ENCODE measurements around the gene FAM180A. TPM values are rescaled to one million over a fixed set of nuclear protein-coding genes. Genes with fewer than 3 reads are reported as not detected.

Gene FAM180A
- polyA plus RNA-seq, 1 of the 3 experiments (the other 2 are of a cell fraction): 0.08 TPM

DNA sequence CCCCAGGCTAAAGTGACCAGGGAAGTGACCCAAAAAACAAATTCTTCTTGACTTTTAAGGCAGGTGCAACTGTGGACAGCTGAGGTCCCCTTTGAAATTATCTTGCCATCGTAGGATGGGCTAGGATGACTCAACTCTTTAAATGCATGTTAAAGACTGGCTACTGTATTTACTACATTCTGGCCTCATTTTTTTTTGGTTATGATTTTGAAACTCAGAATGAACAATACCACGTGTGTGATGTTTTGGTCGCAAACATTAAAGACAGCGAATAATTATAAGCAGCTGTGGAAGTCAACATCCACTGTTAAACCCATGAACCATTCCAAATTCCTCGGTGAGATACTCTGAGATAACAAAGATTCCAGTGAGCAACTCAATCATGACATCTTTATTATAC is 19.4 kb downstream of the FAM180A start:
- H3K9me3 ChIP-seq: no peaks in the 10 kb centered on the region
- H3K9me2 ChIP-seq: no peaks in the 10 kb centered on the region
- no peak overlapping the region for H3K4me2 ChIP-seq
- H2AFZ ChIP-seq (ENCODE audit: low read depth): no peak overlapping the region
- H3K4me1 ChIP-seq (ENCODE audit: control insufficient read depth in 1 of 2, insufficient read depth in 2 of 2, low read depth in 1 of 2, low read length in 1 of 2): peaks cover 0 to 8% of the 10 kb centered on the region in 2 experiments; a peak in 2 of 4 replicates
- no peak overlapping the region for H3K27ac ChIP-seq (ENCODE audit: low read depth in 2 of 2, low read length in 1 of 2)
- H3K27me3 ChIP-seq (ENCODE audit: insufficient read depth): no peaks in the 10 kb centered on the region
- ChIA-PET CTCF (interaction anchor here (0.7 to 1.2 kb wide), 2 partner anchors 10 to 84 kb away, joined by 3 read pairs; no protein-coding TSS in a partner anchor), POLR2A (no interaction called here)
- no peaks in the 10 kb centered on the region for H3K36me3 ChIP-seq (replicated peaks in 1 of 2; ENCODE audit: control insufficient read depth in 1 of 2, insufficient read depth in 2 of 2, low read length in 1 of 2)
- no peak overlapping the region for H3K9ac ChIP-seq
- TF ChIP-seq RAD21 (IDR thresholded peaks at IDR 0.05; ENCODE audit: low read length) (no peak), TCF12 (IDR thresholded peaks at IDR 0.05) (peak; percentile 14; the same call in 1 of the 2 replicates)
- no peaks in the 10 kb centered on the region for H3K79me2 ChIP-seq (ENCODE audit: insufficient read depth)
- no peak overlapping the region for H3K4me3 ChIP-seq (ENCODE audit: low read depth in 2 of 2, low read length in 1 of 2)
- DNase-seq: no peak
- 81% methylated on average over 5 of the region's 5 CpGs for WGBS (ENCODE audit: low lambda C conversion rate)
- no peaks in the 10 kb centered on the region for H4K20me1 ChIP-seq (ENCODE audit: insufficient read depth)
- peaks cover 3% of the 10 kb centered on the region for H3F3A ChIP-seq (replicated peaks; ENCODE audit: insufficient read depth)

DNA sequence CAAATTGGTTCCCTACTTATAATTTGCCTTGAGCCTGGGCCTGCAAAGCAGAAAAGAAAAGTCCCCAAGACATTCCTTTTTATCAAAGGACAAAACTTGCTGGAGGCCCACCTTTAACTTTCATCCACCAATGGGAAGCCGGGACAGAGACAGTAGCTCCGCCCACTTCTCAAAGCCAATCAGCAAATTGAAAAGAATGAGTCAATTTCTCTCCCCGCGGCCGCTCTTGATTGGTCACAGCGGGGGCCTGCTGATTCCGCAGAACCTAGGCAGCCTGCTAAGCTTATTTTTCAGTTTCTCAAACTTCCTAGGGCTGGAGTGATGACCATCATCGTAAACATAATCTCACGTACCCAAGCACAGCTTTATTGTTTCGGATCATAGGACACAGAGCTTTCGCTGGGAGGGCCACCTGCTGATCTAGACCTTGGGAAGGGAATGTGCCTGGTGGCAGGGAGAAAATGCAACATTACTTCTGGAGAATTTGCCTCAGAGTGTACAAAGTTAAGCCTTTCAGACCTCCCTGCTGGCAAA is 20.4 kb downstream of the FAM180A start, which contains the start of gene SLC13A4:
Gene SLC13A4, minus strand, starts transcription at position 51 of the 534 bp plus-strand sequence. CDS start 690 bp downstream, outside the sequence.
- CTCF ChIA-PET: interaction anchor here (0.6 to 0.7 kb wide), 2 partner anchors 16 to 85 kb away, joined by 3 read pairs; no protein-coding TSS in a partner anchor
- no peaks in the 10 kb centered on the region for H3K79me2 ChIP-seq (ENCODE audit: insufficient read depth)
- H4K20me1 ChIP-seq (ENCODE audit: insufficient read depth): no peaks in the 10 kb centered on the region
- no peak within 1 kb of the TSS for H3K4me3 ChIP-seq (ENCODE audit: low read depth in 2 of 2, low read length in 1 of 2)
- no peaks in the 10 kb centered on the region for H3K36me3 ChIP-seq (replicated peaks in 1 of 2; ENCODE audit: control insufficient read depth in 1 of 2, insufficient read depth in 2 of 2, low read length in 1 of 2)
- whole genome bisulfite sequencing (ENCODE audit: low lambda C conversion rate): 92% methylated on average over 11 of the region's 11 CpGs
- H2AFZ ChIP-seq (ENCODE audit: low read depth): no peak within 1 kb of the TSS
- no peak within 1 kb of the TSS for H3K27ac ChIP-seq (ENCODE audit: low read depth in 2 of 2, low read length in 1 of 2)
- no peak within 1 kb of the TSS for H3K4me2 ChIP-seq
- H3K9me2 ChIP-seq: no peaks in the 10 kb centered on the region
- H3F3A ChIP-seq (replicated peaks; ENCODE audit: insufficient read depth): peaks cover 3% of the 10 kb centered on the region
- H3K9ac ChIP-seq: no peak within 1 kb of the TSS
- POLR2A ChIA-PET: interaction anchor here (1.1 kb wide), 1 partner anchor 12 kb away, joined by 3 read pairs; no protein-coding TSS in a partner anchor
- TF ChIP-seq RXRA (IDR thresholded peaks at IDR 0.05; ENCODE audit: borderline replicate concordance, low read depth) (no peak), NFIC (IDR thresholded peaks at IDR 0.05; ENCODE audit: borderline replicate concordance) (no peak), TEAD4 (IDR thresholded peaks at IDR 0.05; ENCODE audit: borderline replicate concordance, insufficient read depth) (no peak)
- peaks cover 0 to 8% of the 10 kb centered on the region in 2 experiments; a peak in 2 of 4 replicates for H3K4me1 ChIP-seq (ENCODE audit: control insufficient read depth in 1 of 2, insufficient read depth in 2 of 2, low read depth in 1 of 2, low read length in 1 of 2)
- no peaks in the 10 kb centered on the region for H3K27me3 ChIP-seq (ENCODE audit: insufficient read depth)
- H3K9me3 ChIP-seq: no peaks in the 10 kb centered on the region
- no peak for DNase-seq

DNA sequence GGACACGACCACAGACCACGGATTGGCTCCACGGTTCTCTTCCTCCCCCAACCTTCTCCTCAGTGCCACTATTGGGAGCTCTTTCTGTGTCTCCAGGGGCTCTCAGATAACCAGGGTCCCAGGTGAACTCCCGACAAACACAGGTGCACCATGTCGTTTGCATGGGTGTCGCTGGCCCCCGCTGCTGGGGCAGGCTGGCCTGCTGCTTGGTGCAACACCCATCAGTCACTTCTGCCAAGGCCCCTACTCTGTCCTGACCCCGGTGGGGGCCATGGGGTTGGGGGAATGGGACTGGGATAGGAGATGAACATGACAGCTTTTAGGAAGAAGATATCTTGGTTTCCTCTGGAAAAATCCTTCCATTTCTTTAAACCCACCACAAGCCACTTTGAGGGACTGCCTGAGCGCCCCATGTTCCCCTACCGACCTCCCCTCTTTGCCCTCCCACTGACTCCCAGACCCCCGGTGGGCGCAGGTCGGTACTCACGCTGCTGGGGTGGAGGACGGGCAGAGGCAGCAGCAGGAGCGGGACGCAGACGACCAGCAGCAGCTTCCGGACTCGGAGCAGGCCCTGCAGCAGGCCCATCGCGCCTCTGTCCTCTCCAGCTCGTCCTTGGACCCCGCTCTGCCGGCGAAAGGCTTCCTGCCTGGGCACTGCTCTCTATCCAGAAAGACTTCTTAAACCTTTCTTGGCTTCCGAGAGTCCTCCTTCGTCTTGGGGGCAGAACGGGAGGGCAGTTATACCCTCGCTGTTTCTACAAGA is 21.5 kb downstream of the FAM180A start:
- TF ChIP-seq FOSL2 (IDR thresholded peaks at IDR 0.05; ENCODE audit: borderline replicate concordance, low read depth) (no peak), MXI1 (IDR thresholded peaks at IDR 0.05; ENCODE audit: low read depth, low read length) (no peak), JUND (IDR thresholded peaks at IDR 0.05) (no peak), FOXJ3 (CRISPR knock-in tag; IDR thresholded peaks at IDR 0.05) (no peak), ELF1 (IDR thresholded peaks at IDR 0.05) (no peak), GATA2 (CRISPR knock-in tag; IDR thresholded peaks at IDR 0.05) (no peak), FOXM1 (IDR thresholded peaks at IDR 0.05; ENCODE audit: low read depth) (no peak), GABPA (IDR thresholded peaks at IDR 0.05; ENCODE audit: low read depth) (no peak)
- Histone ChIP-seq H3K79me2 (ENCODE audit: insufficient read depth) (no peaks in the 10 kb centered on the region), H4K20me1 (ENCODE audit: insufficient read depth) (no peaks in the 10 kb centered on the region), H2AFZ (ENCODE audit: low read depth) (no peak overlapping the region), H3K4me1 (ENCODE audit: control insufficient read depth in 1 of 2, insufficient read depth in 2 of 2, low read depth in 1 of 2, low read length in 1 of 2) (peaks cover 0 to 8% of the 10 kb centered on the region in 2 experiments; a peak in 2 of 4 replicates), H3K9ac (no peak overlapping the region), H3K27ac (ENCODE audit: low read depth in 2 of 2, low read length in 1 of 2) (no peak overlapping the region), H3F3A (replicated peaks; ENCODE audit: insufficient read depth) (peaks cover 3% of the 10 kb centered on the region), H3K27me3 (ENCODE audit: insufficient read depth) (no peaks in the 10 kb centered on the region), H3K9me2 (no peaks in the 10 kb centered on the region), H3K4me3 (ENCODE audit: low read depth in 2 of 2, low read length in 1 of 2) (no peak overlapping the region), H3K4me2 (no peak overlapping the region), H3K9me3 (no peaks in the 10 kb centered on the region), H3K36me3 (replicated peaks in 1 of 2; ENCODE audit: control insufficient read depth in 1 of 2, insufficient read depth in 2 of 2, low read length in 1 of 2) (no peaks in the 10 kb centered on the region)
- DNase-seq: no peak
- ChIA-PET CTCF (interaction anchor here (1.5 to 2.0 kb wide), 2 partner anchors 16 to 22 kb away, joined by 3 to 5 read pairs; no protein-coding TSS in a partner anchor), POLR2A (no interaction called here)
- WGBS (ENCODE audit: low lambda C conversion rate): 90% methylated on average over 30 of the region's 30 CpGs
